Measurements from ENCODE around the gene ASB12. TPM values are rescaled to one million over a fixed set of nuclear protein-coding genes. Genes with fewer than 3 reads are reported as not detected.

ASB12 gene
- total and polyA plus RNA-seq, 2 of the 8 experiments (the other 6 are each of a cell fraction or from before 2014, with no cell fraction given) = 1.3 to 1.7 TPM

DNA sequence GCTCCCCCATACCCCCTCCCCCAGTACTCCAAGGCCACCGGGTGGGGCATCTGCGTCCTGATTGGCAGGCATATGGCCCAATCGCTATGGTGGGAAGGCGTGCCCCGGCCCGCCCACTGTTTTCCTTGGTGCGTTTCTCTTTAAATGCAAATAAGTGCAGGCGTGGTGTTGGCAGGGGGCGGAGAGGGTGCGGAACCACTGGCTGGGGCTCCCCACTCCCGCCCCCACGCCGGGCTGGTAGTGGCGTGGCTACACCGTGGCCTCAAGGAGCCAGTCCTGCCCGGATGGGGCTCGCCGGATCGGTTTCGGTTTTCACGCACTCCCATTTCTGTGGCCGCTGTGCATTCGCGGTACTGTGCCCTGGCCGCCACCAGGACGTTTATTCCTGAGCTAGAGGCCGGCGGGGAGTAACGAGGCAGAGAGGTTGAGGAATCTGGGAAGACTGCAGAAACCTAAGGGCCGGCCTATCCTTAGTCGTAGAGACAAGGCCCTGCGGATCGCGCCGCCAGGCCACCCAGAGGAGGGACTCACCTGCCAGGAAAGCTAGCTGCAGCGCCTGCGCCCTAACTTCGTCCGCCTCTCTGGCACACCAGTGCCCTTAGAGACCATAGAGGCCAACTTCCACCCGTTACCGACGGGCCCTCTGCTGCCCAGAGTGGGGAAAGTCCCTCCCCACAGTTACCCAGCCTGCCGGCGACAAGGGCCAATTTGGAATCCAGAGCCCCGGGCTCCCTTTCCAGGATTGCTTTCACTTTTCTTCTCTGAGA lies 24.5 kb downstream of the ASB12 start (continued):
- TF ChIP-seq, protein P1, sequence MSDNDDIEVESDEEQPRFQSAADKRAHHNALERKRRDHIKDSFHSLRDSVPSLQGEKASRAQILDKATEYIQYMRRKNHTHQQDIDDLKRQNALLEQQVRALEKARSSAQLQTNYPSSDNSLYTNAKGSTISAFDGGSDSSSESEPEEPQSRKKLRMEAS (IDR thresholded peaks at IDR 0.05) = no peak
- TF ChIP-seq SP1 (IDR thresholded peaks at IDR 0.05; ENCODE audit: low read depth, low read length) = peak; percentile 91
- TF ChIP-seq SAP30 (IDR thresholded peaks at IDR 0.05; ENCODE audit: insufficient read depth, insufficient replicate concordance, low read length) = no peak
- TF ChIP-seq, protein P2, sequence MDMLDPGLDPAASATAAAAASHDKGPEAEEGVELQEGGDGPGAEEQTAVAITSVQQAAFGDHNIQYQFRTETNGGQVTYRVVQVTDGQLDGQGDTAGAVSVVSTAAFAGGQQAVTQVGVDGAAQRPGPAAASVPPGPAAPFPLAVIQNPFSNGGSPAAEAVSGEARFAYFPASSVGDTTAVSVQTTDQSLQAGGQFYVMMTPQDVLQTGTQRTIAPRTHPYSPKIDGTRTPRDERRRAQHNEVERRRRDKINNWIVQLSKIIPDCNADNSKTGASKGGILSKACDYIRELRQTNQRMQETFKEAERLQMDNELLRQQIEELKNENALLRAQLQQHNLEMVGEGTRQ (IDR thresholded peaks at IDR 0.05; ENCODE audit: low read length) = no peak
- TF ChIP-seq TBP (IDR thresholded peaks at IDR 0.05; ENCODE audit: low read depth, low read length) = no peak
- no peak for TF ChIP-seq BCL11A (IDR thresholded peaks at IDR 0.05; ENCODE audit: low read depth in 2 of 2, low read length in 2 of 2)
- no peak for TF ChIP-seq GTF2F1 (IDR thresholded peaks at IDR 0.05; ENCODE audit: borderline replicate concordance, low read depth, low read length)
- TF ChIP-seq RAD21 (IDR thresholded peaks at IDR 0.05 in 1 of 2, conservative IDR thresholded peaks at IDR 0.05 in 1 of 2; ENCODE audit: low read depth in 2 of 2, low read length in 2 of 2) = peak; percentile 9 to 45; a peak in 1 of 4 replicates
- TF ChIP-seq TAF1 (IDR thresholded peaks at IDR 0.05; ENCODE audit: low read depth, low read length) = no peak
- TF ChIP-seq RBBP5 (IDR thresholded peaks at IDR 0.05; ENCODE audit: borderline replicate concordance, low read depth, low read length) = no peak
